Suppressor macrophage treated with lipopolysaccharide for 4 hours (primary cell): Measurements from ENCODE around the gene GMPPA.

ENCODE experiments used
- DNase-seq: peaks from one replicate; pipeline ENCODE4 v3.0.0-alpha.2; 2020

Gene GMPPA

DNA sequence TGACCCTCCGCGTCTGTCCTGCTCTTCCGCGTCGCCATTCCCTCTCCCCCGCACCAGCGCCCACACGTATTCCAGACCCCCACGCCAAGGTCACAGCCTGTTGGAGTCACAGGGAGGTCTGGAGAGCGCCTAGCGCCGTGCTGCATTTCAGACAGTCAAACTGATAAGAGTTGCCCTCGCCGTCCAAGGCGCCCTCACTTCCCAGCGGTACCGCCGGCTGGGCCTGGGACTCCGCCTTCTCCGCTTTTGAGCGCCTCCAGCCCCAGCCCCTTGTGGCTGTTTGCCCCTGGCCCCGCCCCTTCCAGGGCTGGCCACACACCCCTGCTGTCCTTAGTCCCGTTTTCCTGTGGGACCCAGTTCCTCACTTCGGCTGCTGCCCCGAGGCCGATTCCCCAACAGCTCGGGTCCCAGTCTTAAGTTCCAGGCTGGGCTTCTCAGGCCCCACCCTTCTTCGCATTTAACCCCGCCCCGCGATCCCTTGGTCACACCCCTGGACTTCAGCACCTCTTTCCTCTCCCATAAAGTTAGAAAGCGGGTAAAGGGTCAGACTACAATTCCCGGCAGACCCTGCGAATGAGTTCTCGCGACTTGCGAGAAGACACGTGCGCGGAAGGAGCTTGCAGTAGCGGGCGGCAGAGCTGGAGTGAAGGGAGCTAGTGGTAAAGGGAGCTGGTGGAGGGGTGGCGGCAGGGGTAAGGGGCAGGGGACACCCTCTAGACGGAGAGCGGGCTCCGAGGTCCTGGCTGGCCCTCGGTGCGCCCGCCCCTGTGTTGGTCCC, at the start of gene GMPPA:
Gene GMPPA, plus strand, starts transcription at position 612 of the 778 bp plus-strand sequence. CDS start 1,085 bp downstream, outside the sequence.
- DNase-seq = peak; percentile 99

GRCh38 chr2:219449609-219450008, 49.1 kb upstream of the GMPPA start:
- DNase-seq = no peak

- DNase-seq = no peak
Observed at GRCh38 chr2:219451661-219452360, 46.9 kb upstream of the GMPPA start.

DNA sequence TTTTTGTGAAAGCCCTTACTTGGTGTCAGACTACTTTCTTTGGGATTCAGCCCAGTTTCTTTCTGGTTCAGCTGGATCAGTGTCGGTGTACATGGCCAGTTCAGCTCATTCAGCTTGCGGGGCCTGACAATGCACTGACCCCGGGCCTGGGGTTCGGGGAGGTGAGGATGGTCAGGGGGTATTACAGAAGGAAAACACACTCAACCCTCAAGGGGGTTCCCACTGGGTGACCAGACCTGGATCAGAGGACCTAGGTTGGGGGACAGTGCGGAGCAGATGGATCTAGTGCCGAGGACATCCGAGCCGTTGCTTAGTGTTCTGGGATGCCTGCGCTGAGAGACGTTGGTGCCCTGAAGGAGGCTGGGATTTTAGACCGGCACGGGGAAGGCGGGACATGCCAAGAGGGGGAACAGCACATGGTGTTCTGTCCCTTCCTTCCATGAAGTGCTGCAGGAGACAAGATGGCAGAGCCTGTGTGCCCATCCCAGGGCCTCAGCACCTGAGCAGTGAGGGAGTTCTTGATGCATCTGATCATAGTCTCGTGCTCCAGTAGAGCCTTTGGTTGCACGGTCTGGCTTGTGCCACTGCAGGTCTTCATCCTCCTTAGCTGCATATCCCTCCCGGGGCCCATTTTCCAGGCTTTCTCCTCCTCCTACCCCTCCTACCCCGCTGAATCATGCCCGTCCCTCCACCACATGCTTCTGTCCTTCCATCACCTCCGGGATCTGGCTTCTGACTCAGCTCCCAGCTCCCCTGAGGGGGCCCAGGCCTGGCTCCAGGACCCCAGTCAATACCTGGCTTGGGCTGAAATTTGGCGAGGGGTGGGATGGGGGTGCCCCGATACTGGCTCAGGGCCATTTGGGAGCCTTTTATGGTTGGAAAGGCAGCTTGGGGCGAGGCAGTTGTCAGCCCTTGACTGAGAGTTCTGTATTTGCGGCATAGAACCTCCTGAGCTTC, 46.1 kb upstream of the GMPPA start:
- DNase-seq = no peak

DNA sequence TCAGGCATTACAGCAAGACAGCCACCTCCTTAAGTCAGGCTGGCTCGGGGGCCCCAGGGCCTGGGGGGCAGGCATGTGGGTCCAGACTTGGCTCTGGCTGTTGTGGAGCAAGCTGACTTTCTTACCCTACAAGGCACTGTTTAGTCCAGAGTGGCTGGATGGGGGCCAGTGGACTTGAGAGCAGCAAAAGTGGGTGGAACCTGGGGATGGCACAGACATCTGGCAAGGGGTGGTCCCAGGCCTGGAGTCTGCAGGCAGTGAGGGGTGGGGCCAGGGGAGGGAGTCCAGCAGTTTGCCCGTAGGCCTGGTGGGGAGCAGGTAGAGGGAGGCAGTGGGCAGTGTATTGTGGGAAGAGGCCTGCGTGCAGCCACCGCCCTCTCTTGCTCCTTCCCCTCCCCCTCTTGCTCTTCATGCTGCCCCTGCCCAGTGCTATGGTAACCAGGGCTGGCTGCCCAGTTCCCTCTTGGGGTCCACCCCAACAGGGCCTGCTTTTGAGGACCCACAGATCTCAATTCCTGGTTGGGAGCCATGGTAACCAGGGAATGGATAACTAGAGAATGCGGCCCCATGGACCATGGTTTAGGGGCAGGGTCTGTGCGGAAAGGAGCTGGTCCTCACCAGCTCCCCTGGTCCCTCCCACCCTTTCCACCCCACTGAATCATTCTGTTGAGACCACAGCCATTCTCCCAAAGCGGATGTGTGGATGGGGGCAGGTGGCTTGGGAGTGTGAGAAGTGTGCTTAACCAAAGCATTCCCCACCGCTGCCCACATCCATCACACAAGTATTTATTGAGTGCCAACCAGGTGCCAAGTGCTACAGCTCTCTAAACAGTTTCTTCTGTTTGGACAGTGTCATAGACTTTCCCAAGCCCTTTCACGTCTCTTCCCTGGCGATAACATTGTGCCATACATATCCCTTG, 44.8 kb upstream of the GMPPA start:
- DNase-seq = no peak

DNA sequence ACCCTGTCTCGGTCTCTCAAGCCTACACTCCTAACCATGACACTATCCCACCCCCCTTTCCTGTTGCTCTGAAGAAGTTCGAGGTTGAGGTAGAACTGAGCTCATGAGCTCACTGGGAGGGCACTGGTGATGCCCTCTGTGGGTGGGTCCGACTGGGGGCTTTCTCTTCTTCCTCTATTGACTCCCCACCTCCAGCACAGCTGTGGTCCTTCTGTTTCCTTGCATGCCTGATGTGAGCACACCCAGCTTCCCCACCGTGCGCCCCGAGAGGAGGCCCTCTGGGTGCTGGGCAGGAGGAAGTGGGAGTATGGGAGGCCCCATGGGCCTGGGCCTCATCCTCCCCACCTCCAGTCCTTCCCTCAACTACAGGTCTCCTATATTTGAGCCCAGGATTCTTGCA, 43.1 kb upstream of the GMPPA start:
- peak; percentile 9 for DNase-seq

GRCh38 chr2:219457784-219458369, 40.8 kb upstream of the GMPPA start:
- peak; percentile 39 for DNase-seq

DNA sequence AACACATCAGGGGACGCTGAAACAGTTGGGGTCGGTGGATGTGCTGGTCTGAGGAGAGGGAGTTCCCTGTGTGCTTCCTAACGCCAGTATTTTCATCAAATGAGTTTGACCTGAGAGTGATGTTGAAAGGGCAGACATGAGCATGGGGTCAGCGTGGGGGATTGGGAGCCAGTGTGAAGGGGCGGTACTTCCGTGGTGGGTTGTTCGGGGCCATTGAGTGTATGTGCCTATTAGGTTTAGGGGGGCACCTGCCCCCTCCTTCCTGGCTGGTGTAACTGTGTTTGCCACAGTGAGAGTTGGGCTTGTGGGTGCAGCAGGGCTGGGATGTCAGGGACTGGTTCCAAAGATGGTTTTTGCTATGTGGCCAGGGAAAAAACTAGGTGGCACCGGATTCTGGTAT, 39.7 kb upstream of the GMPPA start:
- DNase-seq = no peak

GRCh38 chr2:219459460-219460311, 39.0 kb upstream of the GMPPA start:
- peak; percentile 61 for DNase-seq

DNA sequence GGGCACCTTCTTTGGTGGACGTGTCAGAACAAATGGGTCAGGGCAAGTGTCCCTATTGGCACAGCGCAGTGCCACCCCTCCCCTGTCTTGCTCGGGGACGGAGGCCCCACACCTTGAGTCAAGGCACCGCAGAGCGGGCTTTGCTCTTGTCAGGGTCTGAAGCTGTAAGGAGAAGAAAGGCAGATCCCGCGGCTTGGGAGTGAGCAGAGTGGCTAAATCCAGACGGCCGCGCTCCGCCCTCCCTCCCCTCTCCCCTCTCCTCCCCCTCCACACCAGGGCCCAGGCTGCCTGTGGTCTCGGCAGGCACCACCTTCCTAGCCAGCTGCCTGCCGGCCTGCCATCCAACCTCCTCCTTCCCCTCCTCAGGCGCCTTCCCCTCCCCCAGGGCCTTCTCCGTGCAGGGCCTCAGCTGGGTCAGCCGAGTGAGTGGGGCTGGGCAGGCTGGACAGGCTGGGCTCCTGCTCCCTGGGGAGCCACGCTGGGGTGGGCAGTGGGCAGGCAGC, 38.2 kb upstream of the GMPPA start:
- no peak for DNase-seq

DNA sequence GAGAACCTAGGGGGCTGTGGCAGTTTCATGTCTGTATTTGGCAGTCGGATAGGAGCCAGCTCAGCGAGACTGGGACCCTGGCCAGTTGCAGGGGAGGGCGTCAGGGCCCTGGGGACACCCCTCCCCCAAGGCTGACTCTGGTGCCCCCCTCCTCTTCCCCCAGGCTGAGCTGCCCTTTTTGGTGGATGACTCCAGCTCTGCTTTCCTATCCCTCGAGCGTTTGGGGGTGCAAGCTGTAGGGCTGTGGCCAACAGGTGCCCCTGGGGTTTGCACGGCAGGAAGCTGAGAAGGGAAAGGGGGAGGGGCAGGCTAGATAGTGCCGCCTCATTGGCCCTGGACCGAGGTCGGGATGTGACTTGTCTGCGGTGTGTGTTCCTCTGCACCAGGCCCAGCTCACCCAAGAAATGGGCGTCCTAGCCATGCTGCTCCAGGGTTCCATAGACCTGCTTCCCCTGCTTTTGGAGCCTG, 37.6 kb upstream of the GMPPA start:
- no peak for DNase-seq

DNA sequence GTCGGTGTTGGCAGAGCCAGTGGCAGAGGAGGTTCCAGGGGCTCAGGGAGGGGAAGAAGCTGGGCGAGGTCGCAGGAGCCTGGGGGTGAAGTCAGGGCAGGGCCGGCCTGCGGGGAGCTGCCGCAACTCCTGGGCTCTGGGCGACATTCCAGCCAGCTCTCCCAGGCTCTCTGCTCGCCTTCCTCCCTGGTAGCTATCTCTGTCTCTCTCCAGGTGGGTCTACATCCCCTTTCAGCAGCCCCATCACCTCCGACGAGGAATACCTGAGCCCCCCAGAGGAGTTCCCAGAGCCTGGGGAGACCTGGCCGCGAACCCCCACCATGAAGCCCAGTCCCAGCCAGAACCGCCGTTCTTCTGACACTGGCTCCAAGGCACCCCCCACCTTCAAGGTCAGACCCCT, 37.0 kb upstream of the GMPPA start:
- no peak for DNase-seq

DNA sequence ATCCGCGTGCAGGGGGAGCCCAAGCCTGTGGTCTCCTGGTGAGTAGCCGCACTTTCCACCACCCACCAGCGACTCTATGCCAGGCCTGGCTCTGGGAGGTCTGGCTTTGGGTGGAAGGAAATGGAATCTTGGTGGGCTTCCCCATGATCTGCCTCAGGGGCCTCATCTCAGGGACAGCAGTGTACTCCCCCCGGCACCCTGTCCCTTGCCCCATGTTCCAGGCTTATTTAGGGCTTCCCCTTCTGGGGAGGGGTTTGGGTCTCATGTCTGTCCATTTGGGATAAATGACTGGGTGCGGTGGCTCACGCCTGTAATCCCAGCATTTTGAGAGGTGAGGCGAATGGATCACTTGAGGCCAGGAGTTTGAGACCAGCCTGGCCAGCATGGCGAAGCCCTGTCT, 36.3 kb upstream of the GMPPA start:
- DNase-seq = no peak

DNA sequence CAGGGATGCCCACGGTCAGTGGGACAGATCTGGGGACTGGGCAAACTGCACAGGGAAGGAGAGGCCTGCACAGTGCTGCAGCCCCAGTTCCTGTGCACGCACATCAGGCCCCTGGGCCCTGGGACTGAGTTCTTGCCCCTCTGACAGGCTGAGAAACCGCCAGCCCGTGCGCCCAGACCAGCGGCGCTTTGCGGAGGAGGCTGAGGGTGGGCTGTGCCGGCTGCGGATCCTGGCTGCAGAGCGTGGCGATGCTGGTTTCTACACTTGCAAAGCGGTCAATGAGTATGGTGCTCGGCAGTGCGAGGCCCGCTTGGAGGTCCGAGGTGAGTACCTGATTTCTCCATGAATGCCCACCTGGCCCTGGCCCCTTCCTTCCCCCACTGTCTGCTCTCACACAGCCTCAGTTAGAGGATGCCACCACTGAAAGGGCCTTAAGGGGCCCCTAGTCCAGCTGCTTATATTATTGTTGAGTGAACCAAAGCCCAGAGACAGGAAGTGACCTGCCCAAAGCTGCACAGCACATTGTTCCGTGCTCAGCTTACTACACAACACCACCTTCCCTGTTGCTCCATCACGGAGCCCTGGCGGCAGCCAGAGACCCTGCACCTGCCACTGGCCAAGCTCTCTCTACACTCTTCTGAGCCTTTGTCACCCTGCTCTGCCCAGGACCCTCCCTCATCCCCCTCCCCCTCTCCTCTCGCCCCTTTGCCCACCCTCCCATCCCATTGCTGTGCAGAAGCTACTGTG, 34.2 kb upstream of the GMPPA start:
- no peak for DNase-seq

DNA sequence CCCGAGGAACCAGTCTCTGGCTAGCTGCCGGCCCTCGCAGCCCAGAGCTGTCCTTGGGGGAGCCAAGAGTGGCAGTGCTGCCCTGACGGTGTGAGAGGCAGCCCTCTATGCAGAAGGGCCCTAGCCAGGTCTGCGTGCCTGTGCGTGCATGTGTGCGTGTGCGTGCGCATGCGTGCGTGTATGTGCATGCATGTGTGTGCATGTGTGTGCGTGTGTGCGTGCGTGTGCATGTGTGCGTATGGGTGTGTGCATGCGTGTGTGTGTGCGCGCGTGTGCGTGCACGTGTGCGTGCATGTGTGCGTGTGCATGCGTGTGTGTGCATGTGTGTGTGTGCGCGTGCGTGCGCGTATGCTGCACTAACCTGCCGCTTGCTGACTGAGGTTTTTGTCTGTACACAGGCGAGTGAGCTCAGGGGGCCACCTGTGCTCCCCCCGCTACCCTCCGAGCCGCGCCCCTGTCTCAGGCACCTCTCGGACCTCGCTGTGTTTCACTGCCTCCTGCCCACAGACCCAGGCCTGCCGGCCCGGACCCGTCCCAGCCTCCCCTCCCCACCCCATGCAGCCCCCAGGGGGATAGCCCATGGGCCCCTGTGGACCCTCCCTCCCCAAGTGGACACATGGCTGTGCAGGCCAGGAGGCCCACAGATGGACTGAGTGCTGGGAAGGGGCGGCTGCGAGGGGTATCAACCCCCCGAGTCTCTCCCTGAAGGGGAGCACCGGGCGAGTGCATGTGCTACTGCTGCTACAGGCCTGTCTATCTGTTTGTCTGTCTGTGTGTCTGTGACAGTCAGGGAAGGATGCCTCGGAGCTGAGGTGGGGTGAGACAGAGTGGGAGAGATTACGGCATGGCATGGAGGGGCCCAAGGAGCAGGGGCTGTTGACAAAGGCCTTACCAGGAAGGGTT, 32.8 kb upstream of the GMPPA start:
- no peak for DNase-seq

DNA sequence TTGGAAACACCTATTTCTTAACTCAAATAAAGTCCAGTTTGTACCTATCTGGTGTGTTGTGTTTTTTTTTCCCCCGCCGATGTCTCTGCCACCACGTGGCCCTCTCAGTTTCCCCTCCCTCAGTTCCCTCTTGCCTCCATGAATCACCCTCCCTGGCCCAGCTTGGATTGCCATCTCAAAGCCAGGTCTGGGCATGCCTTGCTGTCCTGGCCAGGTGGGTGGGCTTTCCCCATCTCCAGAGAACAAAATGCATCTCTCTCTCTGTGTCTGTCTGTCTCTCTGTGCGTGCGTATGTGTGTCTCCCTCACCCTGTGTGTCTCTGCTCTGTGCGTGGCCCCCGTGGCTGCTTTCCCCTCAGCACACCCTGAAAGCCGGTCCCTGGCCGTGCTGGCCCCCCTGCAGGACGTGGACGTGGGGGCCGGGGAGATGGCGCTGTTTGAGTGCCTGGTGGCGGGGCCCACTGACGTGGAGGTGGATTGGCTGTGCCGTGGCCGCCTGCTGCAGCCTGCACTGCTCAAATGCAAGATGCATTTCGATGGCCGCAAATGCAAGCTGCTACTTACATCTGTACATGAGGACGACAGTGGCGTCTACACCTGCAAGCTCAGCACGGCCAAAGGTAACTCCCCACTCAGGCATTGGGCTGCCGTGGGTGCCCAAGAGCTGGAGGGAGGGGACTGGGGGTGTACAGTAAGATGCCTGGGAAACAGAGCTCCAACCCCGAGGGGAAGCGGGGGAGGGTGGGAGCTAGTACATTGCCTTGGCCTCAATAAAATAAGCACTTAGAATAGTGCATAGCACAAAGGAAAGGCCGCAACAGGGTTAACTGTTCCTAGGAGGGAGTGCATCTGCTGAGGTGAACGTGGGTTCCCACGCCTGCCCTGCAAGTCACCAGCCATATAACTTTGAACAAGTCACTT, 31.6 kb upstream of the GMPPA start:
- DNase-seq = no peak

- no peak for DNase-seq
Observed at GRCh38 chr2:219467736-219468075, 31.0 kb upstream of the GMPPA start.
